ENCODE measurements around the gene JPH2.

GRCh38 chr20:44064501-44065400 lies 122.2 kb downstream of the JPH2 start:
- TF ChIP-seq, protein P1, sequence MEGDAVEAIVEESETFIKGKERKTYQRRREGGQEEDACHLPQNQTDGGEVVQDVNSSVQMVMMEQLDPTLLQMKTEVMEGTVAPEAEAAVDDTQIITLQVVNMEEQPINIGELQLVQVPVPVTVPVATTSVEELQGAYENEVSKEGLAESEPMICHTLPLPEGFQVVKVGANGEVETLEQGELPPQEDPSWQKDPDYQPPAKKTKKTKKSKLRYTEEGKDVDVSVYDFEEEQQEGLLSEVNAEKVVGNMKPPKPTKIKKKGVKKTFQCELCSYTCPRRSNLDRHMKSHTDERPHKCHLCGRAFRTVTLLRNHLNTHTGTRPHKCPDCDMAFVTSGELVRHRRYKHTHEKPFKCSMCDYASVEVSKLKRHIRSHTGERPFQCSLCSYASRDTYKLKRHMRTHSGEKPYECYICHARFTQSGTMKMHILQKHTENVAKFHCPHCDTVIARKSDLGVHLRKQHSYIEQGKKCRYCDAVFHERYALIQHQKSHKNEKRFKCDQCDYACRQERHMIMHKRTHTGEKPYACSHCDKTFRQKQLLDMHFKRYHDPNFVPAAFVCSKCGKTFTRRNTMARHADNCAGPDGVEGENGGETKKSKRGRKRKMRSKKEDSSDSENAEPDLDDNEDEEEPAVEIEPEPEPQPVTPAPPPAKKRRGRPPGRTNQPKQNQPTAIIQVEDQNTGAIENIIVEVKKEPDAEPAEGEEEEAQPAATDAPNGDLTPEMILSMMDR (IDR thresholded peaks at IDR 0.05; ENCODE audit: low read length): no peak
- no peak for TF ChIP-seq EZH2 (optimal IDR thresholded peaks at IDR 0.05; ENCODE audit: low read depth, low read length)
